Kidney (tissue), 14 donors: ENCODE data around the gene CCDC141. TPM values are rescaled to one million over a fixed set of nuclear protein-coding genes. Genes with fewer than 3 reads are reported as not detected.

ENCODE experiments used
- DNase-seq, 5 donors: peaks; one replicate each; pipeline ENCODE4 v3.0.0-alpha.2; 2013 to 2020
- FAIRE-seq: peaks from 2 replicates; lab custom pipeline; 2012; peaks lifted over from hg19 to GRCh38; lab: Jason Lieb, UNC
- H3K27ac ChIP-seq, 2 donors: one replicate each; pipeline ENCODE4 v1.7.0; 2013; ENCODE audit warnings: low read depth in 2 of 2, low read length in 2 of 2, inconsistent platforms in 1 of 2
- H3K27me3 ChIP-seq: one replicate; pipeline ENCODE4 v1.7.1; 2013; ENCODE audit warnings: low read length, inconsistent platforms; ENCODE audit not compliant: control insufficient read depth, insufficient read depth
- H3K36me3 ChIP-seq, 3 donors: one replicate each; pipeline versions ENCODE4 v1.7.0 to v1.7.1; 2013; ENCODE audit warnings: low read length in 3 of 3, control low read depth in 1 of 3, inconsistent platforms in 1 of 3; ENCODE audit not compliant: insufficient read depth in 3 of 3, control insufficient read depth in 2 of 3
- H3K4me1 ChIP-seq, 3 donors: one replicate each; pipeline versions ENCODE4 v1.7.0 to v1.7.1; 2013; ENCODE audit warnings: low read length in 3 of 3, inconsistent platforms in 1 of 3, low read depth in 1 of 3; ENCODE audit not compliant: control insufficient read depth in 2 of 3, insufficient read depth in 2 of 3
- H3K4me3 ChIP-seq, 3 donors: one replicate each; pipeline versions ENCODE4 v1.7.0 to v1.8.1; 2013; ENCODE audit warnings: low read length in 3 of 3, control low read depth in 1 of 3, inconsistent platforms in 1 of 3
- H3K9ac ChIP-seq, 3 donors: one replicate each; pipeline versions ENCODE4 v1.7.0 to v1.7.1; 2013; ENCODE audit warnings: low read length in 3 of 3, control low read depth in 1 of 3, inconsistent platforms in 1 of 3
- H3K9me3 ChIP-seq, 3 donors: one replicate each; pipeline versions ENCODE4 v1.7.0 to v1.7.1; 2013; ENCODE audit warnings: low read length in 3 of 3, control low read depth in 1 of 3, inconsistent platforms in 1 of 3; ENCODE audit not compliant: control insufficient read depth in 2 of 3, insufficient read depth in 1 of 3
- intact Hi-C: fragments of 100-400 bp; cut with DNase I; formaldehyde crosslinking; loops from one replicate; pipeline ENCODE4 v1.11.1; 2022
- polyA plus RNA-seq: library from polyadenylated mRNA; stranded (reverse); fragments of 350-450 nt; fragmentation: Illumina TruSeq; extraction: RNeasy Lipid Tissue Mini Kit (QIAGEN cat#74804); gene quantifications from one replicate; pipeline ENCODE4 v1.2.3, GENCODE V29; 2014; ENCODE audit warnings: low read depth, low replicate concordance; ENCODE audit not compliant: insufficient read depth
- total RNA-seq: library from RNA; stranded (reverse); fragmentation: NEBNext Ultra II Directional; extraction: Animal tissue kit (Norgen Biotek cat#: 25700); gene quantifications from one replicate; pipeline ENCODE4 v1.2.1, GENCODE V29; 2021
- TF ChIP-seq, protein P1 (sequence below): IDR thresholded peaks from 3 replicates; pipeline ENCODE4 v1.5.1; 2012; ENCODE audit warnings: mild to moderate bottlenecking, moderate library complexity, borderline replicate concordance; ENCODE audit not compliant: insufficient read depth; ENCODE audit errors: extremely low read depth
- donor health status: control.
- donor health status: control.
- donor health status: control.
- donor health status: control.
- donor health status: control.
- donor health status: DM: yes; HTN: yes; CAD: no.
- donor health status: Normal renal cell carcinoma (clear cell type).

The CCDC141 gene
- total and polyA plus RNA-seq, 2 donors from 2014 or later: 3.0 TPM; not detected in 1

- H3K36me3 ChIP-seq: no peaks in the 10 kb centered on the region
- TF ChIP-seq, protein P1, sequence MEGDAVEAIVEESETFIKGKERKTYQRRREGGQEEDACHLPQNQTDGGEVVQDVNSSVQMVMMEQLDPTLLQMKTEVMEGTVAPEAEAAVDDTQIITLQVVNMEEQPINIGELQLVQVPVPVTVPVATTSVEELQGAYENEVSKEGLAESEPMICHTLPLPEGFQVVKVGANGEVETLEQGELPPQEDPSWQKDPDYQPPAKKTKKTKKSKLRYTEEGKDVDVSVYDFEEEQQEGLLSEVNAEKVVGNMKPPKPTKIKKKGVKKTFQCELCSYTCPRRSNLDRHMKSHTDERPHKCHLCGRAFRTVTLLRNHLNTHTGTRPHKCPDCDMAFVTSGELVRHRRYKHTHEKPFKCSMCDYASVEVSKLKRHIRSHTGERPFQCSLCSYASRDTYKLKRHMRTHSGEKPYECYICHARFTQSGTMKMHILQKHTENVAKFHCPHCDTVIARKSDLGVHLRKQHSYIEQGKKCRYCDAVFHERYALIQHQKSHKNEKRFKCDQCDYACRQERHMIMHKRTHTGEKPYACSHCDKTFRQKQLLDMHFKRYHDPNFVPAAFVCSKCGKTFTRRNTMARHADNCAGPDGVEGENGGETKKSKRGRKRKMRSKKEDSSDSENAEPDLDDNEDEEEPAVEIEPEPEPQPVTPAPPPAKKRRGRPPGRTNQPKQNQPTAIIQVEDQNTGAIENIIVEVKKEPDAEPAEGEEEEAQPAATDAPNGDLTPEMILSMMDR: no peak
- no peak overlapping the region for H3K9ac ChIP-seq
- no peak for DNase-seq
- no peaks in the 10 kb centered on the region for H3K4me1 ChIP-seq
- no peak for FAIRE-seq
- H3K27me3 ChIP-seq: no peaks in the 10 kb centered on the region
- no peak overlapping the region for H3K4me3 ChIP-seq
- H3K9me3 ChIP-seq: no peaks in the 10 kb centered on the region
- intact Hi-C loops: loop anchor here (10.0 kb wide), 1 partner anchor 118 kb away; no protein-coding TSS in a partner anchor
- no peak overlapping the region for H3K27ac ChIP-seq
These were observed 137.4 kb downstream of the CCDC141 start for GRCh38 chr2:178912416-178913048.

DNA sequence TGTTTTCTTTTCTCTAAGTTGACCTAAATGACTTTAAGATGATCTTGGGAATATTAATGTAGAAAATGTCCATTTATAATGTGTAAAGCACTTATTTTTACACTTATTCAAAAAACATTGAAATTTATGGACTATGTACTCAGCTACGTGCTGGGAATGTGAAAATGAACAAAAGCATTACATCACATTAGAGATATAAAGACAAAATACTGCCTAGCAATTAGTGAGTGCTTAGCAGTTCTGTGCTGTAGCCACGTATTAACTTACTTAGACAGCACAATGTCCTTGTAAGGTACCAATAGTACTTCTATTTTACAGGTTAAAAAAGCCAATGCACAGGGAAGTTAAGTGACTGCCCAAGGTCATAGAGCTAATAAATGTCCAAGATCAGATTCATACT, 138.9 kb downstream of the CCDC141 start:
- H3K4me3 ChIP-seq: no peak overlapping the region
- intact Hi-C loops: loop anchor here (10.0 kb wide), 1 partner anchor 116 kb away; no protein-coding TSS in a partner anchor
- FAIRE-seq: no peak
- no peaks in the 10 kb centered on the region for H3K4me1 ChIP-seq
- TF ChIP-seq, protein P1: no peak
- no peak overlapping the region for H3K9ac ChIP-seq
- no peaks in the 10 kb centered on the region for H3K27me3 ChIP-seq
- no peaks in the 10 kb centered on the region for H3K36me3 ChIP-seq
- H3K9me3 ChIP-seq: no peaks in the 10 kb centered on the region
- H3K27ac ChIP-seq: no peak overlapping the region
- no peak for DNase-seq

GRCh38 chr2:178910005-178910404, 139.9 kb downstream of the CCDC141 start:
- FAIRE-seq: no peak
- Histone ChIP-seq H3K27ac (no peak overlapping the region), H3K4me3 (no peak overlapping the region), H3K36me3 (no peaks in the 10 kb centered on the region), H3K9me3 (no peaks in the 10 kb centered on the region), H3K27me3 (no peaks in the 10 kb centered on the region), H3K4me1 (no peaks in the 10 kb centered on the region), H3K9ac (no peak overlapping the region)
- intact Hi-C loops: loop anchor here (10.0 kb wide), 1 partner anchor 115 kb away; no protein-coding TSS in a partner anchor
- DNase-seq: no peak
- TF ChIP-seq, protein P1: no peak
